Mesothelial cell of epicardium (in vitro differentiated cells): ENCODE measurements around the gene CEP112. TPM values are rescaled to one million over a fixed set of nuclear protein-coding genes. Genes with fewer than 3 reads are reported as not detected.

Experiments
- DNase-seq, 2 experiments: peaks; one replicate each; pipeline ENCODE4 v3.0.0; 2021; ENCODE audit warnings: low spot score in 2 of 2; ENCODE audit not compliant: unreplicated experiment in 2 of 2
- H3K27ac Mint-ChIP-seq: 2 replicates; pipeline ENCODE4 v1.8.0; 2021; ENCODE audit warnings: mixed read lengths
- H3K27me3 Mint-ChIP-seq: 2 replicates; pipeline ENCODE4 v1.8.0; 2021; ENCODE audit warnings: low read depth, mixed read lengths
- H3K36me3 Mint-ChIP-seq: 2 replicates; pipeline ENCODE4 v1.8.0; 2021; ENCODE audit warnings: mixed read lengths
- H3K4me1 Mint-ChIP-seq: 2 replicates; pipeline ENCODE4 v1.8.0; 2021; ENCODE audit warnings: mixed read lengths
- H3K4me3 Mint-ChIP-seq: 2 replicates; pipeline ENCODE4 v1.8.0; 2021; ENCODE audit warnings: mild to moderate bottlenecking, moderate library complexity, mixed read lengths
- H3K9me3 Mint-ChIP-seq: 2 replicates; pipeline ENCODE4 v1.8.0; 2021; ENCODE audit warnings: mixed read lengths
- total RNA-seq: library from RNA; stranded (reverse); gene quantifications from 3 replicates; pipeline ENCODE4 v1.2.1, GENCODE V29; 2021
- TF ChIP-seq, protein P1 (sequence below): fragments of 200-600 bp; sonication (generic); IDR thresholded peaks from one replicate; pipeline ENCODE4 v1.5.0; 2021; ENCODE audit warnings: antibody characterized with exemption; ENCODE audit not compliant: unreplicated experiment

Gene CEP112
- total RNA-seq, 1 donor from 2014 or later: 24.0 TPM

DNA sequence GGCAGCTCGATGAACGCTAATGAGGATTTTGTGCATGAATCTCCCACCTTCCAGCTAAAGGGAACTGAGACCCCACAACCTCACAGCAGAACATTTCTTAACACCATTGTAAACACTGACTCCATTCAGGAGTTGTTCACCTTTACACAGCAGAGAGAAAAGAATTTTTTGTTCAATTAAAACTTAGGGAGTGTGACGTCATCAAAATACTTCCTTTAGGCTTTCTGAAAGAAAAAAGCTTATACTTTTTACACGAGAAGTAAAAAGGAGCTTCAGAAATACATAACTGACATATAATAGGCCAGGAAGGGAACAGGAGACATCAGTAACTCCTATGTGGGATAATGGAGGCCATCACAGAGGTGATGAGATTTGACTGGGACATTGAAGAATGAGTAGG lies 532.4 kb downstream of the CEP112 start:
- H3K27me3 Mint-ChIP-seq: no peaks in the 10 kb centered on the region
- DNase-seq: no peak
- no peak overlapping the region for H3K4me3 Mint-ChIP-seq
- no peaks in the 10 kb centered on the region for H3K36me3 Mint-ChIP-seq
- TF ChIP-seq, protein P1, sequence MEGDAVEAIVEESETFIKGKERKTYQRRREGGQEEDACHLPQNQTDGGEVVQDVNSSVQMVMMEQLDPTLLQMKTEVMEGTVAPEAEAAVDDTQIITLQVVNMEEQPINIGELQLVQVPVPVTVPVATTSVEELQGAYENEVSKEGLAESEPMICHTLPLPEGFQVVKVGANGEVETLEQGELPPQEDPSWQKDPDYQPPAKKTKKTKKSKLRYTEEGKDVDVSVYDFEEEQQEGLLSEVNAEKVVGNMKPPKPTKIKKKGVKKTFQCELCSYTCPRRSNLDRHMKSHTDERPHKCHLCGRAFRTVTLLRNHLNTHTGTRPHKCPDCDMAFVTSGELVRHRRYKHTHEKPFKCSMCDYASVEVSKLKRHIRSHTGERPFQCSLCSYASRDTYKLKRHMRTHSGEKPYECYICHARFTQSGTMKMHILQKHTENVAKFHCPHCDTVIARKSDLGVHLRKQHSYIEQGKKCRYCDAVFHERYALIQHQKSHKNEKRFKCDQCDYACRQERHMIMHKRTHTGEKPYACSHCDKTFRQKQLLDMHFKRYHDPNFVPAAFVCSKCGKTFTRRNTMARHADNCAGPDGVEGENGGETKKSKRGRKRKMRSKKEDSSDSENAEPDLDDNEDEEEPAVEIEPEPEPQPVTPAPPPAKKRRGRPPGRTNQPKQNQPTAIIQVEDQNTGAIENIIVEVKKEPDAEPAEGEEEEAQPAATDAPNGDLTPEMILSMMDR: no peak
- H3K9me3 Mint-ChIP-seq: peaks cover 9% of the 10 kb centered on the region
- peaks cover 15% of the 10 kb centered on the region for H3K4me1 Mint-ChIP-seq
- H3K27ac Mint-ChIP-seq: no peak overlapping the region

DNA sequence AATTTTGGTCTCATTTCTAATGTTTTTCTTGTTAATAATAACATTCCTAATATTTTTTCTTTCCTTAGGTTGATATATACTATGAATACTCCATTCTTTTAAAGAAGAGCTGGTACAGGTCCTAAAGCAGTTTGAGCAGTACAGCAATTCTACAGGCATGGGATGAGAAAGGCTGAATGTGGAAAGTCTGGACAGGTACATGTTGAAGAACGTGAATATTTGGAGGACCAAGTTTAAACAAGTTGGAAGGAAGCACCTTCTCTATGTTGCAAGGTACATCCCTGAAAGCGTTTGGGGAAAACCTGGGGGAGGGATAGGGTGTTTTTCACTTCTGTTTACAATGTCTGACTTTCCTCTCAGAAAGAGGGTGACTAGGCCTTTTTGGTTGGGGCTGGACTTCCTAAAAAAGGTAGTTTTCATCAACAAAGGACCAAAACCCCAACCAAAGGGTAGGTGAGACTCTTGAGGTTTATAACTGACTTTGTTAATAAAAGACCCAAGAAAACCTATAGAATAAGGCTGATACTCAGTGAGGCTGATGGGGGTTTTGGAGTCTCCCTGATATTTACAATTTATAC lies 534.6 kb downstream of the CEP112 start:
- Mint-ChIP-seq H3K27ac (no peak overlapping the region), H3K4me3 (no peak overlapping the region), H3K27me3 (no peaks in the 10 kb centered on the region), H3K9me3 (peaks cover 5% of the 10 kb centered on the region), H3K36me3 (no peaks in the 10 kb centered on the region), H3K4me1 (peaks cover 11% of the 10 kb centered on the region)
- TF ChIP-seq, protein P1: no peak
- no peak for DNase-seq

DNA sequence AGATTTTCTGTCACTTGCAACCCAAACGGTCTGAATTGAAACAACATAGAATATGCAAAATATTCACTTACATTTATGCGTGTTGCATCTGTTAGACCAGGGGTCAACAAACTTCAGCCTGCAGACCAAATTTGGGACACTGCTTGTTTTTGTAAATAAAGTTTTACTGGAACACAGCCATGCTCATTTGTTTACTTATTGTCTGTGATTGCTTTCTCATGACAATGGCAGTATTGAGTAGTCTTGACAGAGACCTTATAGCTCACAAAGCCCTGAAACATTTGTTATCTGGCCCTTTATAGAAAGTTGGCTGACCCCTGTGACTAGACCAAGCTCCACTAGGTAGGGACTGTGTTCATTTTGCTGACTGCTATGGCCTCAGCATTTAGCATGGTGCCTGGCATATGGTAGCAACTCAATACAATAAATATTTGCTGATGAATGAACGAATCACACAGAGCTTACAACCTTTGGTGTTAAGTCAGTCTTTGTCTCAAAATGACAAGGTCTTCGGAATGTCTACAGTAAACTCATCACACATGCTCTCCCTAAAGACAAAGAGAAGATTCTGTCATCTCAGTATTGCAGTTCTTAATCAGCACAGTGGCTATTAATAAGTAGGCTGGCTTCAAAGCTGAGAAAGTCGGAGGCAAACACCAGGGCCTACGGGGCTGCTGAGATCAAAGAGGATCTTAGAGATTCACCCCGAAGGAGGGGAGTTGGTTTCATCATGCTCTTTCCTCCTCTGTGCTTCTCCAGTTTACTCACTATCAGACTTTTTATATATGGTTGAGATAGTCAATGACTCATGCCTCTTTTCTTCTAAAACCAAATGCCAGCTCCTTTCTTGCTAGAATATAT lies 535.3 kb downstream of the CEP112 start:
- H3K36me3 Mint-ChIP-seq: no peaks in the 10 kb centered on the region

DNA sequence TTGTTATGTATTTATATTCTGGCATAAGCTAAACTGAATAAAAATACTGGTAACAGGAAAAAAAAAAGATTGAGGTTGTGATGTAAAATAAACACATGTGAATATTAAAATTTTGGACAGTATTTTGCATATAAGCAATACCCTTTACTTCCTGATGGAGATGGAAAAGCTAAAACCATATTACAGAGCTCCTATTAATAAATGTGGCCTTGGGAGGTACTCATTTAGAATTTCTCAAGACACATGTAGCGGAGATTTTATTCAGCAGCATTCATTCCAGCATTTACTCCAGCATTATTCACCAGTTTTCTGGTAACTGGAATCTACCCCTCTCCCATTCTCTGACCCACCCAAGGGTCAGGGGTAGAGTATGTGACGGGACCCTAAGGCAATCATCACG lies 536.2 kb downstream of the CEP112 start:
- Mint-ChIP-seq H3K9me3 (peaks cover 6% of the 10 kb centered on the region), H3K4me3 (no peak overlapping the region), H3K27ac (no peak overlapping the region), H3K27me3 (no peaks in the 10 kb centered on the region), H3K36me3 (no peaks in the 10 kb centered on the region), H3K4me1 (peaks cover 8% of the 10 kb centered on the region)
- TF ChIP-seq, protein P1: no peak
- DNase-seq: no peak

More for the DNA sequence above, 535.3 kb downstream of the CEP112 start:
- H3K4me1 Mint-ChIP-seq: peaks cover 8% of the 10 kb centered on the region
- no peak overlapping the region for H3K27ac Mint-ChIP-seq
- DNase-seq: no peak
- peaks cover 6% of the 10 kb centered on the region for H3K9me3 Mint-ChIP-seq
- H3K27me3 Mint-ChIP-seq: no peaks in the 10 kb centered on the region
- H3K4me3 Mint-ChIP-seq: no peak overlapping the region
- TF ChIP-seq, protein P1: no peak

DNA sequence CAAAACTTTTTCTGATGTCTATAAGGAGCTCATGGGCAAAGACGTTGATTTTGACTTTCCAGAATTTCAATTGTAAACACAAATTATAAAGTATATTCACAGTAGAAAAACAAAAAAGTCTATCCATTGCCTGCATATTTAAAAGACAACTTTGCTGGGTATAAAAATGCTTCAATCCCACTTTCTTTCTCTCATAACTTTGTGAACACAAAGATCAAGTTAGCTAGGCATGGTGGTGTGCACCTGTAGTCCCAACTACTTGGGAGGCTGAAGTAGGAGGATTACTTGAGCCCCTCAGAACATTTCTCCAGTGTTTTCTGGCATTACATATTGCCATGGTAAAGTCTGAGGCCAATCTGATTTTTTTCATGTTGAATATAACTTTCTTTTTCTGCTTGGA lies 547.4 kb downstream of the CEP112 start:
- DNase-seq: no peak
- H3K4me1 Mint-ChIP-seq: no peaks in the 10 kb centered on the region
- H3K36me3 Mint-ChIP-seq: peaks cover 16% of the 10 kb centered on the region
- H3K9me3 Mint-ChIP-seq: peaks cover 37% of the 10 kb centered on the region
- no peaks in the 10 kb centered on the region for H3K27me3 Mint-ChIP-seq
- no peak overlapping the region for H3K4me3 Mint-ChIP-seq
- H3K27ac Mint-ChIP-seq: no peak overlapping the region
- TF ChIP-seq, protein P1: no peak
